ENCODE results near the gene MARCHF3.

GRCh38 chr5:126900796-126901195, 129.6 kb downstream of the MARCHF3 start:
- TF ChIP-seq CTCF (conservative IDR thresholded peaks at IDR 0.05) (no peak), ZFX (IDR thresholded peaks at IDR 0.05) (no peak)

Measured in C4-2B (cell line).